Brain microvascular endothelial cell (primary cell): ENCODE measurements around the gene LONP2.
"Not testable (repeated sequence)": the region's sequence is repeated elsewhere in the genome, so short reads cannot be mapped to it uniquely, and the experiment has no call there.

ENCODE experiments used
- DNase-seq: peaks from one replicate; pipeline ENCODE4 v3.0.0-alpha.2; 2020
- H3K27ac ChIP-seq: fragments of 250-450 bp; sonication (Bioruptor Pico); 2 replicates; pipeline ENCODE4 v1.5.1; 2020; ENCODE audit warnings: mild to moderate bottlenecking, moderate library complexity
- H3K27me3 ChIP-seq: fragments of 250-450 bp; sonication (Bioruptor Pico); replicated peaks from 2 replicates; pipeline ENCODE4 v1.5.1; 2020; ENCODE audit warnings: mild to moderate bottlenecking
- H3K36me3 ChIP-seq: fragments of 250-450 bp; sonication (Bioruptor Pico); replicated peaks from 2 replicates; pipeline ENCODE4 v1.5.1; 2020; ENCODE audit warnings: mild to moderate bottlenecking
- H3K4me3 ChIP-seq: 2 replicates; pipeline ENCODE4 v1.5.1; 2011; ENCODE audit warnings: low read depth, mild to moderate bottlenecking, control low read depth, low read length, moderate library complexity
- in situ Hi-C: cut with HindIII; loops from 2 replicates; pipeline ENCODE4 v1.10.0; 2017; ENCODE audit warnings: low sequenced_read_pairs, low pct_ligation_motif_present
- TF ChIP-seq, protein P1 (sequence below): IDR thresholded peaks from 2 replicates; pipeline ENCODE4 v1.5.1; 2011; ENCODE audit warnings: low read depth, mild to moderate bottlenecking, moderate library complexity, low read length, control low read depth, inconsistent platforms; ENCODE audit errors: missing control alignments

LONP2 gene

DNA sequence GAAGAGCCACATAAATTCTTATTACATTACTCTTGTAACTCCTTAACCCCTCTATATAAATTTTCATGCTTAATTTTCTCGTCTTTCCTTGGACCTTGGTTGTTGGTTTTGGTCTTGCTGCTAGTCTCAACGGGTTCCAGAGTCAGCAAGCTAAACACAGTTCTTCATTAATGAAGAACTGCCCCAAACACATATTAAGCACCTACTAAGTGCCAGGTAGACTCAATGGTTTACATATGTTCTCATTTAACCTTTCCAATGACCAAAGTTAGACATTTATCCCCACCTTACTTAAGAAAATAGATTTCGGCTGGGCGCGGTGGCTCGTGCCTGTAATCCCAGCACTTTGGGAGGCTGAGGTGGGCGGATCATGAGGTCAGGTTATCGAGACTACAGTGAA, 126.1 kb downstream of the LONP2 start:
- in situ Hi-C loops = no loop called here
- no peaks in the 10 kb centered on the region for H3K36me3 ChIP-seq
- TF ChIP-seq, protein P1, sequence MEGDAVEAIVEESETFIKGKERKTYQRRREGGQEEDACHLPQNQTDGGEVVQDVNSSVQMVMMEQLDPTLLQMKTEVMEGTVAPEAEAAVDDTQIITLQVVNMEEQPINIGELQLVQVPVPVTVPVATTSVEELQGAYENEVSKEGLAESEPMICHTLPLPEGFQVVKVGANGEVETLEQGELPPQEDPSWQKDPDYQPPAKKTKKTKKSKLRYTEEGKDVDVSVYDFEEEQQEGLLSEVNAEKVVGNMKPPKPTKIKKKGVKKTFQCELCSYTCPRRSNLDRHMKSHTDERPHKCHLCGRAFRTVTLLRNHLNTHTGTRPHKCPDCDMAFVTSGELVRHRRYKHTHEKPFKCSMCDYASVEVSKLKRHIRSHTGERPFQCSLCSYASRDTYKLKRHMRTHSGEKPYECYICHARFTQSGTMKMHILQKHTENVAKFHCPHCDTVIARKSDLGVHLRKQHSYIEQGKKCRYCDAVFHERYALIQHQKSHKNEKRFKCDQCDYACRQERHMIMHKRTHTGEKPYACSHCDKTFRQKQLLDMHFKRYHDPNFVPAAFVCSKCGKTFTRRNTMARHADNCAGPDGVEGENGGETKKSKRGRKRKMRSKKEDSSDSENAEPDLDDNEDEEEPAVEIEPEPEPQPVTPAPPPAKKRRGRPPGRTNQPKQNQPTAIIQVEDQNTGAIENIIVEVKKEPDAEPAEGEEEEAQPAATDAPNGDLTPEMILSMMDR = no peak
- no peak overlapping the region for H3K4me3 ChIP-seq
- H3K27ac ChIP-seq = no peak overlapping the region
- DNase-seq = no peak
- no peaks in the 10 kb centered on the region for H3K27me3 ChIP-seq

DNA sequence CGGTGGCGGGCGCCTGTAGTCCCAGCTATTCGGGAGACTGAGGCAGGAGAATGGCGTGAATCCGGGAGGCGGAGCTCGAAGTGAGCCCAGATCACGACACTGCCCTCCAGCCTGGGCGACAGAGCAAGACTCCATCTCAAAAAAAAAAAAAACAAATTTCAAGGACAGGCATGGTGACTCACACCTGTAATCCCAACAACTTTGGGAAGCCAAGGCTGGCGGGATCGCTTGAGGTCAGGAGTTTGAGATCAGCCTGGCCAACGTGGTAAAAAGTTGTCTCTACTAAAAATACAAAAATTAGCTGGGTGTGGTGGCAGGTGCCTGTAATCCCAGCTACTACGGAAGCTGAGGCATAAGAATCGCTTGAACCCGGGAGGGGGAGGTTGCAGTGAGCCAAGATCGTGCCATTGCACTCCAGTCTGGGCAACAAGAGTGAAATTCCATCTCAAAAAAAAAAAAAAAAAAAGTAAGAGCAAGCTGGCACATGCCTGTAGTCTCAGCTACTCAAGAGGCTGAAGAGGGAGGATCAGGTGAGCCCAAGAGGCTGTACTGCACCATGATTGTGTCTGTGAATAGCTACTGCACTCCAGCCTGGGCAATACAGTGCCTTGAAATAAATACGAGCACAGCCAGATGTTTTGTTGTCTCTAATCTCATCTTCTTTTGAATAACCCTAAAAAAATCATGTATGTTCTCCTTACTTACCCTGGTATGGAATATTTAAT, 126.7 kb downstream of the LONP2 start:
- H3K4me3 ChIP-seq, DNase-seq, H3K27ac ChIP-seq, in situ Hi-C loops, H3K36me3 ChIP-seq, H3K27me3 ChIP-seq: not testable (repeated sequence)

DNA sequence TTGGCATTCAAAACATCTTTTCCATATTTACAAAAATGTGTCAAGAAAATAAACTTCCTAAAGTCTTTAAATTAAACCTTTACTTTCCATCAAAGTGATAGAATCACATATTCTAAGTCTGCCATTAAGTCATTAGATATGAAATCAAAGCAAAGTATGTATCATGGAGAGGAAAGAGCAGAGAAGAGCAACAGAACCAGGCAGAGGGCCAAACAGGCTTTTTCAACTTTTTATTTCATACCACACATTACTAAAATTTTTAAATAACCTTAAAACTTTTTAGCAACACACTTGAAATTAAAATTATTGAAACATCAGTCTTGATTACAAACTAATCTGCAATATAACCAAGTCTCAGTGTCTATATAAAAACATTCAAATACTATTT, 127.3 kb downstream of the LONP2 start:
- no peak overlapping the region for H3K4me3 ChIP-seq
- DNase-seq = no peak
- in situ Hi-C loops = no loop called here
- no peak overlapping the region for H3K27ac ChIP-seq
- H3K27me3 ChIP-seq = no peaks in the 10 kb centered on the region
- H3K36me3 ChIP-seq = no peaks in the 10 kb centered on the region
- TF ChIP-seq, protein P1 = no peak

DNA sequence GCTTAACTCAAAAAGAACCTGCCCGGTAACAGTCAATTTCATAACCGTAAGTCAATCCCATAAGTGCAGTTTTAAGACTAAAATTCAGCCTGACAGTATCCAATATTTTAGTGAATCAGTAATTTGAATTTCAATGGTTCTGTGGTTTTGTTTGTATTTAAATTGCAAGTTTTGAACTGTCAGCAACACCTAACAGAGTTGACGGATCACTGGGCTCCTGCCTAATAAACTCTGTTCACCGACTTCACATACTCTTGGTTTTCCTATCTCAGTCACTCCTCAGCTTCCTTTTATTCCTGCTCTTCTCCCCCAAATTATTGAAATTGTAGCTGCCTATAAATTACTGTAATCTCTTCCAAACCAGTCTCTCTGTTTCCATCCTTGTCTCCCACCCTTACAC, 128.6 kb downstream of the LONP2 start:
- Histone ChIP-seq H3K27me3 (no peaks in the 10 kb centered on the region), H3K4me3 (no peak overlapping the region), H3K27ac (no peak overlapping the region), H3K36me3 (no peaks in the 10 kb centered on the region)
- DNase-seq = no peak
- TF ChIP-seq, protein P1 = no peak
- in situ Hi-C loops = no loop called here

DNA sequence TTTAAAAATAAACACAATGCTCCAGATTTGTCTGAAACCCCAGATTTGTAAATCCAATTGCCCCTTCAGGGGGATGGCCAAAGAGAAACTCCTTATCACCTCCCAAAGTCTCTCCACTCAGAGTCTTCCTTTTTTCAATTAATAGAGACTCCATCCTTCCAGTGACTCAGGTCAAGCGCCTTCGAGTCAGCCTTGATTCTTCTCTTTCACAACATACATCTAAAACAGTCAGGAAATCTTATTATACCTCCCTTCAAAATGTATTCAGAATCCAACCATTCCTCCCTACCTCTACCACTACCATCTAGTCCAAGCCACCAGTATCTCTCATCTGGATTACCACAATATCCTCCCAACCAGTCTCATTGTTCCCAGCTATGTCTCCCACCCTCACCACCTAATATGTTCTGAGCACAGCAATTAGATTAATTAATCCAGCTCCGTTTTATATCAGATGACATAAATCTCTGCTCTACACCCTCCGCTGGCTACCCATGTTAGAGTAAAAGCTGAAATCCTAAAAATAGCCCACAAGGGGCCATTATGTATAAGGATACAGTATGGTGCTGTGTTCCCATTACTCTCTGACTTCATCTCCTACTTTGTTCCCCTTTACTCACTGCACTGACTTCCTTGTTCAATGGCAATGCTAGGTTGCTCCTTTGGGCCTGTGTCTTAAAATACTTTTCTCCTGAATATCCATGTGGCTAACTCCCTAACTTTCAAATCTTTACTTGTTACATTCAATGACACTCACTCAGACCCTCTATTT, 129.3 kb downstream of the LONP2 start:
- no peak for DNase-seq
- H3K36me3 ChIP-seq = no peaks in the 10 kb centered on the region
- H3K4me3 ChIP-seq = no peak overlapping the region
- TF ChIP-seq, protein P1 = no peak
- H3K27ac ChIP-seq = no peak overlapping the region
- in situ Hi-C loops = no loop called here
- no peaks in the 10 kb centered on the region for H3K27me3 ChIP-seq

DNA sequence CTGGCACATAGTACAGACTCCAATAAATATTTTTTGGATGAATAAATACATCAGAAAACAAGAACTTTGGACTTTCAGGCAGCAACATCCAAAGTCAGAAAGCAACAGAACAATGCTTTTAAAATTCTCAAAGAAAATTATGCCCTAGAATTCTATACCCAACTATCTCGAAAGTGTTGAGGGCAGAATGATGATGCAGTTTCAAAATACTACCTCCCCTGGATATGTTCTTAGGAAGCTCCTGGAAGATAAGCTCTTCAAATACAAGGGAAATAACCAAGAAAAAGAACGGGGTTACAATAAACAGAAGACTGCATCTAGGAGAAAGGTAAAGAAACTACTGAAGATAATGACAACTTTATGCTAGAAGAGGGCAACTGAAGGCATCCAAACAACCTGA, 130.2 kb downstream of the LONP2 start:
- Histone ChIP-seq H3K27me3 (no peaks in the 10 kb centered on the region), H3K27ac (no peak overlapping the region), H3K36me3 (no peaks in the 10 kb centered on the region), H3K4me3 (no peak overlapping the region)
- no peak for DNase-seq
- TF ChIP-seq, protein P1 = no peak
- in situ Hi-C loops = no loop called here

DNA sequence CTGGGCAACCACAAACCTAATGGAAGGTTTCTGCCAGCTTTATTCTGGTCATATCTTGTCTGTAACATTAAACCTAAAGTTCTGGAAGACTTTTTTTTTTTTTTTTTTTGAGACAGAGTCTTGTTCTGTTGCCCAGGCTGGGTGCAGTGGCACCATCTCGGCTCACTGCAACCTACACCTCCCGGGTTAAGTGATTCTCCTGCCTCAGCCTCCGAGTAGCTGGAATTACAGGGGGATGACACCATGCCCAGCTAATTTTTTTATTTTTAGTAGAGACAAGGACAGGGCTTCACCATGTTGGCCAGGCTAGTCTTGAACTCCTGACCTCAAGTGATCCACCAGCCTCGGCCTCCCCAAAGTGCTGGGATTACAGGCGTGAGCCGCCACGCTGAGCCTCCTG, 133.2 kb downstream of the LONP2 start:
- DNase-seq, H3K4me3 ChIP-seq, H3K36me3 ChIP-seq, in situ Hi-C loops, H3K27ac ChIP-seq, H3K27me3 ChIP-seq: not testable (repeated sequence)
